ENCODE results near the gene THOC6. TPM values are rescaled to one million over a fixed set of nuclear protein-coding genes. Genes with fewer than 3 reads are reported as not detected.

Gene THOC6
- polyA plus RNA-seq, 3 donors = 42.4 to 59.2 (median 57.7) TPM

DNA sequence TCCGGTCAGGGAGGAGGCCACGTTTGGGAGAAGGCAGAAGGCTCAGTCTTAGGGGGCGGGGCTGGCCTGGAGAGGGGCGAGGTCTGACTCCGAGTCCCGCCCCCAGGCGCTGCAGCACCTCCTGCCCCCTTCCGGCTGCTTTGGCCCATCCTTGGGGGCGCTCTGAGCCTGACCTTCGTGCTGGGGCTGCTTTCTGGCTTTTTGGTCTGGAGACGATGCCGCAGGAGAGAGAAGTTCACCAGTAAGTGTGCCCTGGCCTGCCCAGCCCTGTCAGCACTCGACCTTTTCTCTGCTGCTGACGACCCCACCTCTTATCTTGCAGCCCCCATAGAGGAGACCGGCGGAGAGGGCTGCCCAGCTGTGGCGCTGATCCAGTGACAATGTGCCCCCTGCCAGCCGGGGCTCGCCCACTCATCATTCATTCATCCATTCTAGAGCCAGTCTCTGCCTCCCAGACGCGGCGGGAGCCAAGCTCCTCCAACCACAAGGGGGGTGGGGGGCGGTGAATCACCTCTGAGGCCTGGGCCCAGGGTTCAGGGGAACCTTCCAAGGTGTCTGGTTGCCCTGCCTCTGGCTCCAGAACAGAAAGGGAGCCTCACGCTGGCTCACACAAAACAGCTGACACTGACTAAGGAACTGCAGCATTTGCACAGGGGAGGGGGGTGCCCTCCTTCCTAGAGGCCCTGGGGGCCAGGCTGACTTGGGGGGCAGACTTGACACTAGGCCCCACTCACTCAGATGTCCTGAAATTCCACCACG is 2.2 kb upstream of the THOC6 start:
- Histone ChIP-seq H3K36me3 (replicated peaks in 1 of 2; ENCODE audit: control insufficient read depth in 1 of 2, insufficient read depth in 2 of 2, low read length in 2 of 2) (peaks cover 12 to 13% of the 10 kb centered on the region in 2 donors), H3K9me3 (replicated peaks in 1 of 2; ENCODE audit: control insufficient read depth in 1 of 2, insufficient read depth in 1 of 2, low read length in 2 of 2) (no peaks in the 10 kb centered on the region), H3K4me3 (replicated peaks in 1 of 3; ENCODE audit: low read depth in 2 of 3, low read length in 3 of 3) (peak overlapping the region; percentile 47 to 91 (median 60)), H3K27ac (ENCODE audit: low read depth in 1 of 2, low read length in 2 of 2) (peak overlapping the region; percentile 18 to 96), H3K4me2 (replicated peaks; ENCODE audit: extremely low read depth, low read length, poor library complexity, severe bottlenecking) (peak overlapping the region; percentile 99), H3K27me3 (ENCODE audit: control insufficient read depth in 2 of 2, insufficient read depth in 2 of 2, low read length in 2 of 2) (peaks cover 0 to 20% of the 10 kb centered on the region in 2 donors), H3K4me1 (ENCODE audit: control insufficient read depth in 1 of 2, insufficient read depth in 2 of 2, low read length in 2 of 2) (peaks cover 62 to 64% of the 10 kb centered on the region in 2 donors), H3K79me2 (ENCODE audit: insufficient read depth, low read length) (no peaks in the 10 kb centered on the region), H4K20me1 (ENCODE audit: insufficient read depth, low read length) (peaks cover 56% of the 10 kb centered on the region), H3K9ac (ENCODE audit: insufficient read depth, low read length, poor library complexity, severe bottlenecking) (peak overlapping the region; percentile 59), H2AFZ (ENCODE audit: insufficient read depth, low read depth, low read length, poor library complexity, severe bottlenecking) (peak overlapping the region; percentile 48)
- H3K36me3 Mint-ChIP-seq = peaks cover 11 to 14% of the 10 kb centered on the region in 2 donors
- intact Hi-C loops (cut with micrococcal nuclease) = loop anchor here (2.0 to 10.0 kb wide), 5 partner anchors 15 to 1251 kb away; partner anchors contain the start of genes ELOB (in 1 of the 2), PAQR4 (in 1 of the 2) and TFAP4 (in 1 of the 2)
- H3K27ac Mint-ChIP-seq = peak overlapping the region; percentile 87 to 99 (median 95)
- peak overlapping the region; percentile 88 to 96 for H3K4me3 Mint-ChIP-seq
- peak; percentile 75 to 88 (median 83) for DNase-seq
- TF ChIP-seq CTCF (IDR thresholded peaks at IDR 0.05) = no peak
- peaks cover 55% of the 10 kb centered on the region for H3K4me1 Mint-ChIP-seq
- H3K27me3 Mint-ChIP-seq (ENCODE audit: low read depth in 3 of 3) = peaks cover 22 to 26% (median 22%) of the 10 kb centered on the region in 3 donors
- 4% methylated on average over 21 of the region's 25 CpGs for WGBS (ENCODE audit: insufficient coverage)
- H3K9me3 Mint-ChIP-seq = peaks cover 0 to 8% (median 0%) of the 10 kb centered on the region in 7 donors

- peak overlapping the region; percentile 87 to 99 (median 95) for H3K27ac Mint-ChIP-seq
- intact Hi-C loops (cut with micrococcal nuclease) = loop anchor here (2.0 to 10.0 kb wide), 5 partner anchors 15 to 1250 kb away; partner anchors contain the start of genes ELOB (in 1 of the 2), PAQR4 (in 1 of the 2) and TFAP4 (in 1 of the 2)
- H3K9ac ChIP-seq (ENCODE audit: insufficient read depth, low read length, poor library complexity, severe bottlenecking) = peak overlapping the region; percentile 59
- H3K27me3 ChIP-seq (ENCODE audit: control insufficient read depth in 2 of 2, insufficient read depth in 2 of 2, low read length in 2 of 2) = peaks cover 0 to 17% of the 10 kb centered on the region in 2 donors
- no peak for TF ChIP-seq CTCF (IDR thresholded peaks at IDR 0.05)
- peaks cover 17 to 20% of the 10 kb centered on the region in 2 donors for H3K36me3 Mint-ChIP-seq
- H3K9me3 Mint-ChIP-seq = peaks cover 0 to 8% (median 0%) of the 10 kb centered on the region in 7 donors
- peaks cover 18 to 19% of the 10 kb centered on the region in 2 donors for H3K36me3 ChIP-seq (replicated peaks in 1 of 2; ENCODE audit: control insufficient read depth in 1 of 2, insufficient read depth in 2 of 2, low read length in 2 of 2)
- H3K9me3 ChIP-seq (replicated peaks in 1 of 2; ENCODE audit: control insufficient read depth in 1 of 2, insufficient read depth in 1 of 2, low read length in 2 of 2) = no peaks in the 10 kb centered on the region
- H3K4me2 ChIP-seq (replicated peaks; ENCODE audit: extremely low read depth, low read length, poor library complexity, severe bottlenecking) = peak overlapping the region; percentile 99
- H3K4me3 Mint-ChIP-seq = peak overlapping the region; percentile 88 to 96
- peaks cover 18 to 24% (median 20%) of the 10 kb centered on the region in 3 donors for H3K27me3 Mint-ChIP-seq (ENCODE audit: low read depth in 3 of 3)
- H3K4me1 Mint-ChIP-seq = peaks cover 56% of the 10 kb centered on the region
- H3K4me3 ChIP-seq (replicated peaks in 1 of 3; ENCODE audit: low read depth in 2 of 3, low read length in 3 of 3) = peak overlapping the region in 2 of 3 experiments; percentile 60 to 91
- peaks cover 62 to 64% of the 10 kb centered on the region in 2 donors for H3K4me1 ChIP-seq (ENCODE audit: control insufficient read depth in 1 of 2, insufficient read depth in 2 of 2, low read length in 2 of 2)
- DNase-seq = peak; percentile 81 to 89 (median 87)
- peaks cover 61% of the 10 kb centered on the region for H4K20me1 ChIP-seq (ENCODE audit: insufficient read depth, low read length)
- no peak overlapping the region for H2AFZ ChIP-seq (ENCODE audit: insufficient read depth, low read depth, low read length, poor library complexity, severe bottlenecking)
- no peaks in the 10 kb centered on the region for H3K79me2 ChIP-seq (ENCODE audit: insufficient read depth, low read length)
- 0% methylated on average over 3 of the region's 8 CpGs for WGBS (ENCODE audit: insufficient coverage)
- peak overlapping the region; percentile 18 to 96 for H3K27ac ChIP-seq (ENCODE audit: low read depth in 1 of 2, low read length in 2 of 2)
Observed at GRCh38 chr16:3022208-3022683, 1.6 kb upstream of the THOC6 start.
